ENCODE results near the gene MAJIN. TPM values are rescaled to one million over a fixed set of nuclear protein-coding genes. Genes with fewer than 3 reads are reported as not detected.

Gene MAJIN, protein sequence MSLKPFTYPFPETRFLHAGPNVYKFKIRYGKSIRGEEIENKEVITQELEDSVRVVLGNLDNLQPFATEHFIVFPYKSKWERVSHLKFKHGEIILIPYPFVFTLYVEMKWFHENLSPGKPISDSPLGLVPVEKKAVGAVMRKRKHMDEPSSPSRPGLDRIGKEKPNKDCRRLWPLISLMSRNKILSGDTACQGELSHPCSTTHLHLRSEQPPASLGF
- not detected for polyA plus RNA-seq (2013, experiment 1 of 2)
- not detected for polyA plus RNA-seq (2013, experiment 2 of 2)

DNA sequence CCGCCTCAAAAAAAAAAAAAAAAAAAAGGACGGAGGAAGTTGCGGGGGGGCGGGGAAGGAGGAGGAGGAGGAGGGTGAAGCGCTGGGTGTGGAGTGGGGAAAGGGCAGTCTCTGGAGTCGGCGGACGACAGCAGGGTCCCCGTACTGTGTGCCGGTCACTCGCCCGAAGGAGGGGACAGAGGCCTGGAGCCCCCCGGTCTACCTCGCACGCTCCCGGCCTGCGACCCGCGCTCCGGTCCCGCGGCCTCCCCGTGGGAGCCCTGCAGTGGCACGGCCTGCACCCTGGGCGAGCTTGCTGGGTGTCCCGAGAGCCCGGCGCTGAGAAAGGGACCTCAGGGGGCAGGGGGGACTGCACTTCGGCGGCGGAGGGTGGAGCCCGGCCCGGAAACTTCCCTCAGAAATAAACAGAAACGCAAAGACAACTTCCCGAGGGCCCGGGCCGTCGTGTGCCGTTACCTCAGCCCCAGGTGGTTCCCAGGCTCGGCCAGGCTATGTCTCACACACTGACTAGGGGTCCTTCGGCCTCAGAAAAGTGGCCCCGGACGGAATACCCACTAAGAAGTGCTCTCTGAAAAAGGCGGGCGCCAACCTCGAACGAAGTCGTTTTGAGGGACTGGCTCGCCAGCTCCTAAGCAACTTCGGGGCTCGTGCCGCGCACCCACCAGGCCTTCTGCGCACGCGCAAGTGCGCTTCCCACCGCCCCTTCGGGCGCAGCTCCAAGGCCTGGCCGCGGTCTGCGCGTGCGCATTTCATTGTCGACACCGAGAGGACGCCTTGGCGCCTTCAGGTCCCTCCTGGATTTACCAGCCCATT is at the start of gene MAJIN:
Gene MAJIN, minus strand, starts transcription at position 688 of the 813 bp plus-strand sequence. CDS start 12,703 bp downstream, outside the sequence.
- H3K4me3 ChIP-seq (ENCODE audit: low read length), result no peak within 1 kb of the TSS
- peak; percentile 87 for DNase-seq

DNA sequence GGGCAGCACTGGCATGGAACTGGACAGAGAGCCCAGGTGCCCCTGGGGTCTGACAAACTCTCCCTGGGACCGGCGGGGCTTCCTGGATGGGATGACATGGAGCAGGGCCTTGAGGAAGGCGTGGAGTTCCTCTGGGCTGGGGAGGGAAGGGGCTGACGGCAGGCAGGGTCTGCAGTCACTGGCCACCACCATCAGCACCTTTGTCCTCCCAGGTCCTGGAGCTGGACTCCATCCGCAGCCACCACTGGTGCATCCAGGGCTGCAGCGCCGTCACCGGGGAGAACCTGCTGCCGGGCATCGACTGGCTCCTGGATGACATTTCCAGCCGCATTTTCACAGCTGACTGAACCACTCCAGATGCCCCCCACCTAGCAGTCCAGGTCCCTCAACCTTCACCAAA is 49.6 kb upstream of the MAJIN start:
- no peak overlapping the region for H3K27ac ChIP-seq (ENCODE audit: low read depth, low read length)
- no CpG with 5 or more reads among the region's 11 CpGs for WGBS (ENCODE audit: extremely low coverage, insufficient coverage, low lambda C conversion rate)
- no peak overlapping the region for H3K56ac ChIP-seq (ENCODE audit: low read length)
- no peak overlapping the region for H2BK120ac ChIP-seq (ENCODE audit: low read depth, low read length)
- H2AK5ac ChIP-seq (ENCODE audit: low read length), result no peak overlapping the region
- no peak overlapping the region for H3K4me3 ChIP-seq (ENCODE audit: low read length)
- H3K9ac ChIP-seq (ENCODE audit: low read length), result no peak overlapping the region
- H3K4me2 ChIP-seq (ENCODE audit: low read length), result no peak overlapping the region
- no peak overlapping the region for H2BK5ac ChIP-seq (ENCODE audit: low read length)
- H3K4me1 ChIP-seq (ENCODE audit: control insufficient read depth, low read depth, low read length), result no peaks in the 10 kb centered on the region
- no peaks in the 10 kb centered on the region for H3K27me3 ChIP-seq (ENCODE audit: insufficient read depth, low read length, poor library complexity)
- DNase-seq, result no peak
- no peak overlapping the region for H3K18ac ChIP-seq (ENCODE audit: low read length)
- H3K79me2 ChIP-seq (ENCODE audit: control insufficient read depth, insufficient read depth, low read length), result no peaks in the 10 kb centered on the region
- peaks cover 3% of the 10 kb centered on the region for H3K36me3 ChIP-seq (ENCODE audit: control insufficient read depth, insufficient read depth, low read length)
- H4K5ac ChIP-seq (ENCODE audit: low read length), result no peak overlapping the region
- peaks cover 2% of the 10 kb centered on the region for H3K79me1 ChIP-seq (ENCODE audit: low read length)
- no peak overlapping the region for H3K23ac ChIP-seq (ENCODE audit: low read length)
- H4K8ac ChIP-seq (ENCODE audit: low read depth, low read length), result no peak overlapping the region
- H2BK15ac ChIP-seq (replicated peaks; ENCODE audit: low read depth), result no peak overlapping the region
- H3K4ac ChIP-seq (ENCODE audit: low read depth, low read length), result no peak overlapping the region

More for the DNA sequence above, at the start of gene MAJIN:
- H3K9ac ChIP-seq (ENCODE audit: low read length), result no peak within 1 kb of the TSS
- no peak within 1 kb of the TSS for H2AK5ac ChIP-seq (ENCODE audit: low read length)
- H2BK5ac ChIP-seq (ENCODE audit: low read length), result no peak within 1 kb of the TSS
- no peak within 1 kb of the TSS for H4K5ac ChIP-seq (ENCODE audit: low read length)
- H3K79me1 ChIP-seq (ENCODE audit: low read length), result no peaks in the 10 kb centered on the region
- WGBS (ENCODE audit: extremely low coverage, insufficient coverage, low lambda C conversion rate), result no CpG with 5 or more reads among the region's 69 CpGs
- no peak within 1 kb of the TSS for H2BK120ac ChIP-seq (ENCODE audit: low read depth, low read length)
- no peak within 1 kb of the TSS for H3K27ac ChIP-seq (ENCODE audit: low read depth, low read length)
- H2BK15ac ChIP-seq (replicated peaks; ENCODE audit: low read depth), result no peak within 1 kb of the TSS
- H3K27me3 ChIP-seq (ENCODE audit: insufficient read depth, low read length, poor library complexity), result no peaks in the 10 kb centered on the region
- no peaks in the 10 kb centered on the region for H3K4me1 ChIP-seq (ENCODE audit: control insufficient read depth, low read depth, low read length)
- no peak within 1 kb of the TSS for H3K4me2 ChIP-seq (ENCODE audit: low read length)
- H3K4ac ChIP-seq (ENCODE audit: low read depth, low read length), result no peak within 1 kb of the TSS
- H3K56ac ChIP-seq (ENCODE audit: low read length), result no peak within 1 kb of the TSS
- no peaks in the 10 kb centered on the region for H3K36me3 ChIP-seq (ENCODE audit: control insufficient read depth, insufficient read depth, low read length)
- no peak within 1 kb of the TSS for H4K8ac ChIP-seq (ENCODE audit: low read depth, low read length)
- H3K23ac ChIP-seq (ENCODE audit: low read length), result no peak within 1 kb of the TSS
- no peak within 1 kb of the TSS for H3K18ac ChIP-seq (ENCODE audit: low read length)
- no peaks in the 10 kb centered on the region for H3K79me2 ChIP-seq (ENCODE audit: control insufficient read depth, insufficient read depth, low read length)

DNA sequence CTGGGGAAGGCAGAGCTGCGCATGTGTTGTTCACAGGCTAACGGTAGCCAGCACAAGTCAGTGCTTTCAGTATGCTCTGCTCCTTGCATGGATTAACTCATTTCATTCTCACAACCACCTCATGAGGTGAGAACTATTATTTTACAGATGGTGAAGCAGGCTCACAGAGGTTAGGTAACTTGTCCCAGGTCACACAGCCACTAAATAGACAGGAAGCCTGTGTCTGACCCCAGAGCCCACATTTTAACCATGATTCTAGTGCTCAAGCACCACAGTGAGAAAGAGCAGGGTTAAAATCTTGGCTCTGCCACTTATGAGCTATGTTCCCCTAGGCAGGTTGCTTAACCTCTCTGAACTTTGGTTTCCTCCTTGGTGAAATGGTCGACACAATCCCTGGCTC is 49.1 kb upstream of the MAJIN start:
- no peaks in the 10 kb centered on the region for H3K4me1 ChIP-seq (ENCODE audit: control insufficient read depth, low read depth, low read length)
- H4K8ac ChIP-seq (ENCODE audit: low read depth, low read length), result no peak overlapping the region
- H3K4me2 ChIP-seq (ENCODE audit: low read length), result no peak overlapping the region
- WGBS (ENCODE audit: extremely low coverage, insufficient coverage, low lambda C conversion rate), result no CpG with 5 or more reads among the region's 3 CpGs
- no peak overlapping the region for H3K56ac ChIP-seq (ENCODE audit: low read length)
- no peak for DNase-seq
- no peak overlapping the region for H3K27ac ChIP-seq (ENCODE audit: low read depth, low read length)
- H2BK120ac ChIP-seq (ENCODE audit: low read depth, low read length), result no peak overlapping the region
- no peaks in the 10 kb centered on the region for H3K27me3 ChIP-seq (ENCODE audit: insufficient read depth, low read length, poor library complexity)
- no peak overlapping the region for H3K23ac ChIP-seq (ENCODE audit: low read length)
- H3K4ac ChIP-seq (ENCODE audit: low read depth, low read length), result no peak overlapping the region
- H3K9ac ChIP-seq (ENCODE audit: low read length), result no peak overlapping the region
- H3K36me3 ChIP-seq (ENCODE audit: control insufficient read depth, insufficient read depth, low read length), result peaks cover 3% of the 10 kb centered on the region
- no peak overlapping the region for H3K4me3 ChIP-seq (ENCODE audit: low read length)
- no peak overlapping the region for H2BK5ac ChIP-seq (ENCODE audit: low read length)
- H2AK5ac ChIP-seq (ENCODE audit: low read length), result no peak overlapping the region
- H3K18ac ChIP-seq (ENCODE audit: low read length), result no peak overlapping the region
- H3K79me2 ChIP-seq (ENCODE audit: control insufficient read depth, insufficient read depth, low read length), result no peaks in the 10 kb centered on the region
- H2BK15ac ChIP-seq (replicated peaks; ENCODE audit: low read depth), result no peak overlapping the region
- H4K5ac ChIP-seq (ENCODE audit: low read length), result no peak overlapping the region
- peaks cover 2% of the 10 kb centered on the region for H3K79me1 ChIP-seq (ENCODE audit: low read length)

DNA sequence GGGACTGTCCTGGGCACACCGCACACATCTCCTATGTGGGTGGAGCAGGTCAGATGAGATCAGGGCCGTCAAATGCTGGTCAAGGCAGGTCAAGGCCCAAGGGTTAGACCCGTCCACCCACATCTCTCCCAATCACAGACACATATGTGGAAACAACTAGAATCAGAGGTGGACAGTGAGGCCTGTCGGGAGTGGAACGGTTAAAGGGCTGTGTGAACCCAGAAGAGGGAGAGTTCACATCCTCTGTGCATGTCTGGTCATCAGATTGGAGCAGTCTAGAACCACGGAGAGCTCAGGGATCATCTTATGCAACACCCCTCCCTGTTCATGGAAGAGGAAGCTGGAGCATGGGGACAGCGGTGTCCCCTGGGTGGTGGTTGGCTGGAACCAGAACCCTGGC is 47.9 kb upstream of the MAJIN start:
- Histone ChIP-seq H3K4me2 (ENCODE audit: low read length) (no peak overlapping the region), H3K4me1 (ENCODE audit: control insufficient read depth, low read depth, low read length) (no peaks in the 10 kb centered on the region)

DNA sequence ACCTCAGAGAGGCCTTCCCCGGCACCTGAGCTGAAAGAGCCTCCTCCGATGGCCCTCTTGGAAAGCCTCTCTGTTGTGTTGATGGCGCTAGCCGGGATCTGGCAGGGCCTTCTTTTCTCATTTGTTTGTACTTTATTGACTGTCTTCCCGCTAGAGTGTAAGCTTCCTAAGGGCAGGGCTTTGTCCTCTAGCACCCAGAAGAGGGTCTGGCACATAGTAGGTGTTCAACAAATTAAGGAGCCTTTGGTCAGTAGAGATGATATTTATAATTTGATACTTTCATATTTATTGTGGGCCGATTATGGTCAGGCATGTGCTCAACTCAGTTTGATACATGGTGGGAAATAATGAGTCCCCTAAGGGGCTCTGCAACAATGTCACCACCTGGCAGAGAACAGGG is 46.0 kb upstream of the MAJIN start:
- Histone ChIP-seq H4K5ac (ENCODE audit: low read length) (no peak overlapping the region), H3K36me3 (ENCODE audit: control insufficient read depth, insufficient read depth, low read length) (peaks cover 3% of the 10 kb centered on the region)
- no CpG with 5 or more reads among the region's 6 CpGs for WGBS (ENCODE audit: extremely low coverage, insufficient coverage, low lambda C conversion rate)

More for the DNA sequence above, 47.9 kb upstream of the MAJIN start:
- Histone ChIP-seq H3K4ac (ENCODE audit: low read depth, low read length) (no peak overlapping the region), H3K56ac (ENCODE audit: low read length) (no peak overlapping the region), H2BK5ac (ENCODE audit: low read length) (no peak overlapping the region), H3K9ac (ENCODE audit: low read length) (no peak overlapping the region), H3K36me3 (ENCODE audit: control insufficient read depth, insufficient read depth, low read length) (peaks cover 3% of the 10 kb centered on the region), H3K79me1 (ENCODE audit: low read length) (peaks cover 2% of the 10 kb centered on the region), H3K18ac (ENCODE audit: low read length) (no peak overlapping the region), H3K79me2 (ENCODE audit: control insufficient read depth, insufficient read depth, low read length) (no peaks in the 10 kb centered on the region), H3K27ac (ENCODE audit: low read depth, low read length) (no peak overlapping the region), H2AK5ac (ENCODE audit: low read length) (no peak overlapping the region), H3K4me3 (ENCODE audit: low read length) (no peak overlapping the region), H4K5ac (ENCODE audit: low read length) (no peak overlapping the region), H2BK15ac (replicated peaks; ENCODE audit: low read depth) (no peak overlapping the region), H3K23ac (ENCODE audit: low read length) (no peak overlapping the region), H3K27me3 (ENCODE audit: insufficient read depth, low read length, poor library complexity) (no peaks in the 10 kb centered on the region), H2BK120ac (ENCODE audit: low read depth, low read length) (no peak overlapping the region), H4K8ac (ENCODE audit: low read depth, low read length) (no peak overlapping the region)
- no peak for DNase-seq
- WGBS (ENCODE audit: extremely low coverage, insufficient coverage, low lambda C conversion rate), result no CpG with 5 or more reads among the region's 7 CpGs

More for the DNA sequence above, 46.0 kb upstream of the MAJIN start:
- Histone ChIP-seq H3K18ac (ENCODE audit: low read length) (no peak overlapping the region), H2BK5ac (ENCODE audit: low read length) (no peak overlapping the region), H3K27ac (ENCODE audit: low read depth, low read length) (no peak overlapping the region), H3K27me3 (ENCODE audit: insufficient read depth, low read length, poor library complexity) (no peaks in the 10 kb centered on the region), H4K8ac (ENCODE audit: low read depth, low read length) (no peak overlapping the region), H3K9ac (ENCODE audit: low read length) (no peak overlapping the region), H3K79me1 (ENCODE audit: low read length) (peaks cover 2% of the 10 kb centered on the region), H3K79me2 (ENCODE audit: control insufficient read depth, insufficient read depth, low read length) (no peaks in the 10 kb centered on the region), H3K23ac (ENCODE audit: low read length) (no peak overlapping the region), H2AK5ac (ENCODE audit: low read length) (no peak overlapping the region), H2BK15ac (replicated peaks; ENCODE audit: low read depth) (no peak overlapping the region), H3K4me1 (ENCODE audit: control insufficient read depth, low read depth, low read length) (peaks cover 2% of the 10 kb centered on the region), H3K4me3 (ENCODE audit: low read length) (no peak overlapping the region), H3K56ac (ENCODE audit: low read length) (no peak overlapping the region), H3K4me2 (ENCODE audit: low read length) (no peak overlapping the region), H2BK120ac (ENCODE audit: low read depth, low read length) (no peak overlapping the region), H3K4ac (ENCODE audit: low read depth, low read length) (no peak overlapping the region)
- no peak for DNase-seq

All from mesendoderm (in vitro differentiated cells).